GM19193 (cell line): ENCODE data around the gene CNTD1.

Experiments used
- POLR2A ChIP-seq: IDR thresholded peaks from 4 replicates; pipeline ENCODE4 v1.6.1; 2011; ENCODE audit not compliant: insufficient read depth, insufficient read length; ENCODE audit errors: extremely low read depth

The CNTD1 gene

GRCh38 chr17:42774066-42774745 is 24.5 kb upstream of the CNTD1 start:
- no peak for TF ChIP-seq POLR2A

- TF ChIP-seq POLR2A, result no peak
These were observed 23.0 kb upstream of the CNTD1 start for GRCh38 chr17:42775534-42776098.

GRCh38 chr17:42778570-42778969 is 20.1 kb upstream of the CNTD1 start:
- TF ChIP-seq POLR2A, result no peak

- no peak for TF ChIP-seq POLR2A
These were observed 19.2 kb upstream of the CNTD1 start for GRCh38 chr17:42779304-42779935.

- TF ChIP-seq POLR2A, result no peak
These were observed 18.5 kb upstream of the CNTD1 start, which contains the start of gene WNK4 for GRCh38 chr17:42779936-42780850. Gene WNK4 (plus strand): TSS chr17:42780610. CDS start chr17:42780699, 89 bp downstream.

- no peak for TF ChIP-seq POLR2A
These were observed 17.6 kb upstream of the CNTD1 start for GRCh38 chr17:42780851-42781638.

GRCh38 chr17:42781639-42782165 is 17.0 kb upstream of the CNTD1 start:
- TF ChIP-seq POLR2A, result no peak

GRCh38 chr17:42782166-42783061 is 16.2 kb upstream of the CNTD1 start:
- no peak for TF ChIP-seq POLR2A

- no peak for TF ChIP-seq POLR2A
These were observed 15.4 kb upstream of the CNTD1 start for GRCh38 chr17:42783062-42783790.

GRCh38 chr17:42783791-42784138 is 14.9 kb upstream of the CNTD1 start:
- TF ChIP-seq POLR2A, result no peak

GRCh38 chr17:42784409-42784808 is 14.3 kb upstream of the CNTD1 start:
- no peak for TF ChIP-seq POLR2A

GRCh38 chr17:42784811-42785592 is 13.7 kb upstream of the CNTD1 start:
- TF ChIP-seq POLR2A, result no peak
